HG03571 (cell line): Measurements from ENCODE around the gene PTH1R.

ENCODE experiments used
- ATAC-seq: cut with Tn5 transposase; IDR thresholded peaks from one replicate; pipeline ENCODE4 v1.9.1; 2021; ENCODE audit not compliant: unreplicated experiment

Gene PTH1R

DNA sequence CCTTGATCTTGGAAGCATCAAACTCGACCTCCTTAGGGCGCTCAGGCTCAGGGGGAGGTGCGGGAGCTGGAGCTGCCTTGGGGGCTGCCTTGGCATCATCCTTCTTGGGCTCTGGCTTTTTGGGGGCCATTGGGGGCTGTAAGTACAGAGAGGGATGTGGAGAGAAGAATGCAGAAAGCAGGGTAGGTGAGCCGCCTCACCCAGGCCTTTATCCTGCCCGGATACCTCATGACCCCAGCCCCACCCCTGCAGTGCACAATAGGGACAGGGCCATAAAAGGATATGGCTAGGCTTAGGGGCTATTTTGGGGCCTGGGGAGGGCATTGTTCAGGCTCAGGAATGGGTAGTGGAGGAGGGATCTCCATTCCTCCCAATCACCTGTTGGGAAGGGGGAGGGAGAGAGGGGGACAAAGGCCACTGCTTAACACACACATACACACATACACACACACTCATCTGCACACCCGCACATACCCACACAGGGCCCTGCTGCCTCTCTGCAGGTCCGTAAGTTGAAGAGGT is 14.2 kb upstream of the PTH1R start, which contains the start of gene MYL3:
TSS of gene MYL3 (minus strand) at position 184 of the 522 bp plus-strand sequence. CDS start at position 130, 54 bp downstream.
- ATAC-seq, result no peak

DNA sequence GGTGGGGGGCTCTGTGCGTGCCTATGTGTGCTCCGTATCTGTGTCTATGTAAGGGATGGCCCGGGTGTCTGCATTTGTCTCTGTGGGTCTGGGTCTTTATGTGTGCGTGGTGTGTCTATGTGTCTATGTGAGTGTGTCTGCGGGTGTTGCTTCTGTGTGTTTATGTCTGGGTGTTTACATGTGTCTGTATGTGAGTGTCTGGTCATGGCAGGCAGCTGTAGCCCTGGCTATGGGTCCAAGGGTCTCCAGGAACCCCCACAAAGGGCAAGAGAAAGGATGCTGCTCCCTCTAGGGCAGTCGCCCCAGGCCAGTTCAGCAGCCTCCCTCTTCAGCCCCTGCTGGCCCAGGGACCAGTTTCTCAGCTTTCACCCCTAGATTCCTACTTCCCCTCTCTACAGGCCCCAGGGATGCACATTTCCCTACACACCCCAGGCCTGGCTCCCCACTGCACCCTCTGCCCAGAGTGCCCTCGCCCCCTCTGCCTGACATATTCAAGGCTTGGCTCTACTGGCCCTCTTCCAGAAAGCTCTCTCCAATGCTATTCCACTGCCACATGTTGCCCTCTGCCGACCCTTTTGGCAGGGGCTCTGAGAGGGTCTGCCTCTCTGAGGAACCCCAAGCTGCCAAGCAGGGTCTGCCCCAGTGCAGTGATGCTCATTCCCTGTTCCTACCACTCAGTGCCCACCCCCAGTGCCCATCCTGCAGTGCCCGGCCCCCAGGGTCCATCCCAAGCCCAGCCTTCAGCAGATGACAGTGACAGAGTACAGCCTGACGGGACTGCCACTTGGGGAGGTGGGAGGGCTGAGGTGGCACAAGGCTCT is 13.2 kb upstream of the PTH1R start:
- no peak for ATAC-seq

DNA sequence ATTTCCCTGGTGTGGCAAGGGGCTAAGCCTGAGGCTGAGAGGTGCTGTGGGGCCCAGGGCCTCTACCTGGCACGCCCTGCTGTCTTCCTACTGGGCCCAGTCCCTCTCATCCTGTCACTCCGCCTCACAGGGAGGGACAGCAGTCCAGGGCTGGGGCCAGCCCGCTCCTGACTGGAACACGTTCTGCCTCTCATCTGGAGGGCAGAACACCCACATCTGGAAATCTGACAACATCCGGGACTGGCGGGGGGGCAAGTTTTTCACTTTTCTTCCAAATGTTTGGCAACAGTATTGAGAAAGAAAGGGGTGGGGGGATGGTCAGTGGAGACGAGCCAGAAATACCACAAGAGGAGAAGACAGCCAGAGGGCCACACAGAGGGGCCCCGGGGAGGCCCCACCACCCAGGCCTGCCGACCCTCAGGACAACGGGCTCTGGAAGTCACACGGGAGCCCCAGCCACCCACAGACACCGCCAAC is 12.5 kb upstream of the PTH1R start:
- ATAC-seq, result no peak

DNA sequence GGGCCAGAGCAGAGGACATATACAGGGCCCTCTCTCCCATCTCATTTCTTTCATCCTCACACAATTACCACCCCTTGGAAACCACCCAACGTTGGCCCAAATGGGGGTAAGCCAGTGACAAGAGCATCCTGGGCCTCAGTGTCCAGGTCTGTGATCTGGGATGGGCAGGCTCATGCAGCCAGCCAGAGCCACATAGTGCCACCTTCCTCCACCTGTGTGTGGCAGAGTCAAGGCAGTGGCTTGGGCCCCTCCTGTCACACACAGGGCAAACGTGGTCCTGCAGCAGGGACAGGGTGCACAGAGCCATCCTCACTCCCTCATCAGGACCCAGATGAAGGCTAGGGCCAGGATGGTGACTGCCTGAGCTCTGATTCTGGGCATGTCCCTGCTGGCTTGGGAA is 12.0 kb upstream of the PTH1R start:
- ATAC-seq, result no peak

DNA sequence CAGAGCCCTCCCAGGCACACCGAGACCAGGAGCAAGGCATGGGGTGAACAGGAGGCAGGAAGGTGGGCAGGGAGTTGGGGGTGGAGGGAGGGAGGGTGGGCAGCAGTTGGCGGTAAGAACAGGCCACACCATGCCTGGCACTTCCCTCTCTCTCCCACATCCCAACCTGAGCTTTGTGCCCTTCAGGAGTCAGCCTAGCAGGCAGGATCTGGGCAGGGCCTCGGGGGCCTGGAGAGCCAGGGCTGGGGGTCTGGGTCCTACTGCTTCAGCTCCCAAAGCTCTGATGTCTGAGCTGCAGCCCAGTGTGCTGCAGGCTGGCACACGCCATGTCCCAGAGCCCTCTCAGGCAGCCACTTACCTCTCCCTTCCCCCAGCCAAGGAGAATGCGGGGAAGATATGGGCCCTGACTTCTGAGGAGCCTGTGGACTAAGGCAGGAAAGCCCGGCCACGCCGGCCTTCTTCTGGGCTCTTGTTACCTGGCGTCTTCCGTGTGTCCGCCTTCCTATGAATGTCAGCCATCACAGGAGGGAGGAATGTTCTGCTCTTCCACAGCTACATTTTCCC is 11.4 kb upstream of the PTH1R start:
- ATAC-seq, result no peak

DNA sequence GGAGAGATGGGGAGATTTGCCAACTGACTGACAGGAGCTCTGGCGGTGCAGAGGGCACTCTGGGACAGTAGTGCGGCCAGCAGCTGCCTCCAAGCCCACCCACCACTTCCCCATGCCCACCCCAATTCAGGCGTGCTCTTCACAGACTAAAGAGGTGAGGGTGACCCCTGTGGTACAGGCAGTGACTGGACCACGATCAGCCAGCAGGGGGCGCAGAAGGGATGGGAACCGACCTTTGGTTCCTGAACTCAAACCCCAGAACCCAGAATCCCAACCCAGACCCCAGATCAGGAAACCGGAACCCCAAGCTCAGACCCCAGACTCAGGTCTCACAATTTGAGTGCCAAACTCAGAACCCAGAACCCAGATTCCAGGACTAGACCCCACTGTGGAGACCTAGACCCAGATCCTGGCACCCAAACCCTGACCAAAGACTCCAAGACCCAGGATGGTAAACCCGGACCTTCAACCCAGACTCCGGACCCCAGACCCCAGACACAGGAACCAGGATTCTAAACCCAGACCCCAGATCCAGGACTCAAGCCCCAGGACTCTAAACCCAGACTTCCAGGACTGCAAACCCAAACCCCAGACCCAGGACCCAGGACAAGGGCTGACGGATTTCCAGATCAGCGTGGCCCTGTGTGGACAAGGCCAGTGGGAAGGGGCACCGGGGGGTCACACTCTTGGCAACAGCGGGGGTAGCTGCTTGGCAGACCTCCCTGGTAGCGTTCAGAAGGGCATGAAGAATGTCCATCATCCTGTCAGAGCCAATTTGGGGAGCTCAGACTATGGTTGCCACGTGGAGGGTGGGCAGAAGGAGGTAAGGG is 10.6 kb upstream of the PTH1R start:
- ATAC-seq, result no peak

DNA sequence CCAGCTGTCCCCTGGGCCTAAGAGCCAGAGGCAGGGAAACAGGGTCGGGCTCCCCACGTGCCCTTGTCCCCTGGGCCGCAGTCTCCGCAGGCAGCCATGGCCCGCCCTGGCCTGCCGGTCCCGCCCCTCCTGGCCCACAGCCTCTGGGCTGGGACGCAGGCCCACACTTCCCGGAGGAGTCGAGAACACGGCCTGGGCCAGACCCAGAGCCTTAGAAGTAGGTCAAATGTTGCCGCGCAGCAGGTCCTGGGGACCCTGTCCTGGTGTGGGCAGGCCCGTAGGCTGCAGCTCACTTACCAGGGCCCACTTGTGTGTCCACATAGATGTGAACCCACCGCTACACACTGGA is 10.0 kb upstream of the PTH1R start:
- ATAC-seq, result no peak

DNA sequence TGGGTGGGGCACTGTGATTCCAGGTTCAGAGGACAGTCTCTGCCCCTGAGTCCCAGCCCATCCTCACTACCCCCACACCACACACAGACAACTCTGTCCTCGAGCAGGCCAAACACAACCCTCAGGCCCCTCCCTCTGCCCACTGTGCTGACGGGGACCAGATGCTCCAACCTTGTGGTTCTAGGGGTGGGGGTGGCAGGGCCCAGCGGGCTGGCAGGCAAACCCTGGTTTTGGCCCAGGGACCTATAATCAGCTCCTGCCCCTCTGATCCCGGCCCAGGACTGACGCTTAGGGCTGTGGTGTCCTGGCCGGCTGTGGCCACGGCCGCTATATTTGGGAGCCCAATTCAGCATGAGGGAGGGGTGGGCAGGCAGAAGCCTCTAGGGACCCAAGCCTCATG is 9.2 kb upstream of the PTH1R start:
- ATAC-seq, result no peak

DNA sequence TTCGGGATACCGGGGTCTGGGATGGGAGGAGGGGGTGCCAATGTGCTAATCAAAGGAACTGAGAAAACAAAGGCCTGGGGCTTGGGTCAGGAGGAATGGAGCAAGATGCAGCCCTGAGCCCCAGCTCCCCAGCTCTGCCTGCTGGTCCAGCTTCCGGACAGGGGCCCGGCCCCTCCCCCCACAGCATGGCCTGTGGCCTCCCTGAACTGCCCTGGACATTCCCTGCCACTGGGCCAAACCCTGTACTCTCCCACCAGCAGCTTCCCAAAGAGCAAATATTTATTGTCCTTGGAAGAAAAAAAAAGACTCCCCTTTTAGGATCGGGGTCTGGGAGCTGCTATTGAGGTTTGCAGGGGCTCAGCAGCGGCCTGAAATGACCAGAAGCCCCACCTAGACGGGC is 8.6 kb upstream of the PTH1R start:
- ATAC-seq, result no peak

DNA sequence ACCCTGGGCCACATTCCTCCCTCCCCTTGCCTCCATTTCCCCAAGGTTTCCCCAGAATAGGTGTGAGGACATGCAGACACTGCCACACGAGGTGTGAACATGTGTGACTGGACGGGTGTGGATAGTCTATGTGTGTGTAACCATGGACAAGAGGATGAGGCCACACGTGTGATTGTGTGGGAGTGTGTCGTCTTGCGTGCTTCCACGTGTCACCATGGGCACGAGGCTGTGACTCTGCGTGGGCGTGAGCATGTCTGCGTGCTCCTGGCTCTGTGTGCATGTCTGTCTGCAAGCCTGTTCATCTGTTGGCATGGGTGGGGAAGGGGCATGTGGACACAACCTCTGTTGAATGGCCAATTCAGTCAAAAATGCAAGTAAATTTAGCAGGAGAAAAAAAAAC is 8.1 kb upstream of the PTH1R start:
- ATAC-seq, result no peak

DNA sequence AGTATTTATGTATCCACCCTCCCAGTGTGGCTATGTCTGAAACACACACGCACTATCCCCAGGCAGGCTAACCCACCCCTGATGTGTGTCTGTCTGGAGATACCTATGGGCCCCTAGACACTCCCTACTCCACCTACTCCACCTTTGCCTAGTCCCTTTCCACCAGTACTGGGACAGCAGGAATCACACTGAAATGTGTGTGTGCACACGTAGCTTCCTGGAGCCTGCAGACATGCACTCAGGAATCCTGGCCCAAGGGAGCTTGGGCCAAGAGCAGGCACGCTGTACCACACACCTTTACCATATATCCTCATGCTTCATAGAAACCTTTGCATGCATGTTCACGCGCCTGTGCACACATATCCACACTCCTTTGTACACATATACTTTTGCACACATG is 6.9 kb upstream of the PTH1R start:
- ATAC-seq, result no peak

DNA sequence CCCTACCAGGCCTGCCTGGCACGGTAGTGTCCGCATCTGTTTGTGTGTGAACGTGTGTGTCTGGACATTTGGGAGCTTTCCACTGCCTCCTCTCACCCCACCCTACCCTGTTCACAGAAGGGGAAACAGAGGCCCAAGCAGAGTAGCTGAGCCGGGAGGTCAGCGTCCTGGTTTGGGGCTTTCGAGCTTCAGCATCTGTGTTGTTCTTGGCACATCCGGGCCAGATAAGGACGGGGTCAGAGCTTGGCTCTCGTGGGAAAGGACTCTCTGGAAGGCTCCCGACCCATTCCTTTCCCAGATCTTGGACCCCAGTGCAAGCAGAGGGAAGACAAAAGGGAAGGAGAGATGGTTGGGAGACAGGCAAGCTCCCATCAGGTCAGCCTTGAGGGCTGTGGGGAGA is 6.3 kb upstream of the PTH1R start:
- ATAC-seq, result no peak

DNA sequence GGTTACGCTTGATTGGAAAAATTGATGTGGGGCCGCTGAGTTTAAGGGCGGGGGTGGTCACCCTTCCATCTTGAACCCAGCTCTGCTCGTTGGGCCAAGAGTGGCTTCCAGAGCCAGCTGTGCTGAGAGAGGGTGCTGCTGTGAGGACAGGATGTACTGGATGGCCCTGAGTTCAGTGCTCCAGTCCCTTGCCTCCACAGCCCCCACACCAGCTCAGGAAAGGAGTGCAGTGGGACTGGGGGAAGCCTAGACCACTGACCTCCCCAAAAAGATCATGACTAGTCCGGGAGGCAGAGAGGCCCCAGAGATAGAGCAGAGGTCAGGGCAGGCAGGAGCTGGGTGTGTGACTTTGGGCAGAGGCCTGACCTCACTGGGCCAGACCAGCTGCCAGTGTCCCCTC is 4.0 kb upstream of the PTH1R start:
- no peak for ATAC-seq

DNA sequence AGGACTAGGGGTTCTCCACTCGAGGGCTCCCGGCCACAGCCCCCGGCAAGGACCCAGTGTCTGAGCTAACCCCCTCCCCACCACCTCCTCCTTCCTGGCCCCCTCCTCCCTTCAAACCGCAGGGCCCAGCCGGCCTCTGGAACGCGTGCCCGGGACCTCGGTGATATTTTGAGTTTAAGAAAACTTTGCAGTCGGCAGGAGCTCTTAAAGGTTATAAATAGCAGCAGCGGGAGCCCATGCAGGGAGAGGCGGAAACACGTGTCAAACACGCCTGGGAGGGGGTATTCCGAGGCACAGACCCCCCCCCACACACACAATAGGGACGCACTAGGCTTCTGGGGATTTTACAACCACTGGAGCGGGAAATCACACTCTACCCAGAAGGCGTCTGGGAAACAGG is 3.1 kb upstream of the PTH1R start:
- ATAC-seq, result no peak

DNA sequence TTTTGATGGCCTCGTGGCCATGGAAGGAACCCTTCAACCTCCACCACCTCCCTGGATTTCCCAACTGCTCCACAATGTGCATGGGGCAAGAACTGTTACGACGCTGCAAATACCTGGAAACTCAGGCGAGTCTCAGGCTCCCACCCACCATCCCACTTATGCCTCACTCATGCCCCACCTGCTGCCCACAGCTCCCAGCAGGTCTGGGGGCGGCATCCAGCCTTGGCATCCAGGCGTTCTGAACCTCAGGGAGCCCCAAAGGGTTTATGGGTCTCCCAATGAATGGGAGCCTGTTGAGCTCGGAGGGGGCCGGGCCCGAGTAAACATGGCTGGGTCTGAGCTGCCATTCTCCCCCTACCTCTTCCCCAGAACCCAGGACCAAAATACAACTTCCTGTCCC is 2.0 kb upstream of the PTH1R start:
- ATAC-seq, result no peak

DNA sequence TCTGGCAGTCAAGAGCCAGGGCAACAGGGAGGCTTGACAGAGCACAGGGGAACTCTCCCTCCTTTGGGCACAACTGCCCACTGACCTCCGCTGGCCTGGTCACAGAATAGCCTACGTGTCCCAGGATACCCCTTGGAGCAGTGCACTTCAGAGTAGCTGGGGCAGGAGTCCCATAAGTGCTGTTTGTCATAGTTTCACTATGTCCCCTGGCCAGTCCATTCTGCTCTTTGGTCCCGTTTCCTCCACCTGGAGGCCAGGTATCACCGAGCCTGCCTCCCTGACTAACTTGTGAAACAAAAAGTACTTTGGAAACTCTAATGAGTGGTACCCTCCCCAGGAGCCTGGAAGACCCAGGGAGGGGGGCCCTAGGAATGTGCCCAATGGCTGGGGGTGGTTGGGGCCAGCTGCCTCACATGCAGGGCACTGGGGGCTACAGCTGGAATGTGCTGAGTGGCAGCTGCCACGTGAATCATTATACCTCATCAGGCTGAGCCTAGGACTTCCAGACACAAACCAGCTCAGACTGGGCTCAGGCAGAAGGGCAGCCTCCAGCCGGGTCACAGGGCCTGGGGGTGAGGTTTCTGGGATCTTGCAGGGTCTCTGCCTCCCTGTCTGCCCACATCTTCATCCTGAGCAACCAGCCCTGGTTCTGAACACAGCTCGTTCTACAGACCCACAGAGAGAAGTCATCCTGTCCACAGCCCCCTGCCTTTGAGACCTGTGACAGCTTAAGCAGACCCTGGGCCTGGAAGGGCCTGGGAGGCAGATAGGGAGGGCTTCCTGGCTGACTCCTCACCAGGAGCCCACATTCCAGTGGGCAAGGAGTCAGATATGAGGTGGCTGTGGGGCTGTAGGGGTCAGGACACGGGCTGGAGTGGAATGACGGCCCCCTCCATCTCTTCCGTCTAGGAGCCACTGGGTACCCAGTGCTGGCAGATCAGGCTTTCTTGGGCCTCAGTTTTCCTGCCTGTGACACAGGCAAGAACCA is 914 bp upstream of the PTH1R start:
- ATAC-seq, result no peak

DNA sequence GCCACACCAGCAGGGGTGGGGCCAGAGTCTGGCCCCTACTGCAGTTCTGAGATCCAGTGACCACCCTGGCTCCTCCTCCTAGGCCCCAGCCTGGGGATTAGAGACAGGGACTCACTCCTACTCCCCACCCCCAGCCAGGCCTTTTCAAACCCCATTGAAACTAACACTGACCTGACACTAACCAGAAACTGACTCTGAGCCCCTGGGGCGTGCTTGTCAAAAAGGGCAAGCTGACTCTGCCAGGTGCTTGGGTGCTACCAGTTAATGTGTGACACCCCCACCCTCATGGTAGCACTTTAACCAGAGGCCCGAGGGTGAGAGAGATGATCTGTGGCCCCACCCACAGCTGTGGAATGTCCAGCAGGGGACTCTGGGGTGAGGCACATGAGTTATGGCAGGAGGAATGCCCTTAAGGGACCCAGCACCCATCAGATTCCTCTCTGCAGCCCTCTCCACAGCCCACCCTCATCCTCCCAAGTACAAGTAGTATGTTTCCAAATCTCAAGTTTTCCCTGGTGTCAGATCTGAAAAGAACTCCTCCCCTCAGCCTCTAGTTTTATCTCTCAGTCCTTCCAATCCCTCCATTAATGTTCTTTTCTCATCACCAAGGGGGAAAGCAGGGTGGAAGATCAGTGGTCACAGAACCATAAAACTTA is 1.4 kb downstream of the PTH1R start:
- ATAC-seq, result no peak

DNA sequence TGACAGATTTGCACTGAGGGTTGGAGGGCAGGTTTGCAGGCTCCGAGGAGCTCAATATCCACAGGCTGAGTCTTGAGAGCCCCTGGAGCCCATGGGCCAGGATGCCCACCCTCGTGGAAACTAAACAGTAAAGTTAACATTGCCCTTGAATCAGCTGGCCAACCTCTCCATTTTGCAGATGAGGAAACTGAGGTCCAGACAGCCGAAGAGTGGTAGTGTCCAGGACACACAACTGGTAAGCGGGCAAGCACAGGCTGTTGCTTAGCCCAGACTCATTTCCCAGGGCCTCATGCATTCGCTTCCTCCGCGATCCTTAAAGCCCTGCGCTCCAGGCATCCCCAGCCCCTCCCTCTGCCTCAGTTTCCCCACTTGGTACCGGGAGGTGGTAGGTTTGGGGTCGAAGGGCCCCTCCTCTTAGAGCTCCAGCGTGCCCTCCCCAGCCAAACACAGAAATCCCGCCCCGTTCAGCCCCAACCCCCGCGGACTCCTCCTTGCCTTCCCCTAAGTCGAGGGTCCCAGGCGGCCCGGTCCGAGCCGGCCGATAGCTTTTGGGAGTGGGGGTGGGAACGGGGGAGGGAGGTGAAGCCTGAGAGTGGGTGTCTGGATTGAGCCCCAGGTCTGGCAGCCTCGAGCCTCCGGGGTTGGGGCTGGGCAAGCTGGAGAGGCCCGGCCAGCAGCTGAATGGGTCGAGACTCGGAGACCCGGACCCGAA is 3.5 kb downstream of the PTH1R start:
- ATAC-seq, result no peak

DNA sequence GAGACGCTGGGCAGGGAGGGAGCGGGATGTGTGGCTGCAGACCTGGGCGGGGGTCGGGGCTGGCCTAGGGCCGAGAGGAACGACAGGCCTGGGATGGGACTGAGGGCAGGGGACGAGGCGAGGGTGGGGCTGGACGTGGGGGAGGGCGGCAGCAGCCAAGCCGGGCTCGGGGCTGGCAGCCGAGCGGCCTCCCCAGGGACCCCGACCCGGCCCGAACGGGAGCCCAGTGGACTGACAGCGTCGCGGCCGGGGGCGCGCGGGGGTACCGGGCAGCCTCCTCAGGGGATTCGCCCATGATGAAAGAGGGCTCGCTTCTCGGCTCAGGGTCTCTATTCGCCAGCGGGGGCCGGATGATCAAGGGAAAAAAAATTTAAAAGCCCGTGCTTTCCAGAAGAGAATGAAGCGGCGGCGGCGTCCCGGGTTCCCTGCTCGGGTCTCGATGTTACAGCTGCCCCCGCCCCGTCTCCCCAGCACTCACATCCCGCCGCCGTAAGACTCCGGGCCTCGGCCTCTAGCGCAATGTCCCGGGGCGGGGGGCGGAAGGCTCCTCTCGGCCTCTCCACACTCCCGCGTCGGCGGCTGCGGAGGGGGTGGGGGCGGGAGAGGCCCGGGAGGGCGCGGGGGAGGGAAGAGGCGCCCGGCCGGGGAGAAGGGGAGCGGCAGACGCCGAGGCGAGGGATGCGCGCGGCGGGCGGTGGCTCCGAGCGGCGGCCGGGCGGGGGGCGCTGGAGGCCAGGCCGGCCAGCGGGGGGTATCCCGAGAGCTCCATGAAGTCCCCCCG is 4.3 kb downstream of the PTH1R start:
- ATAC-seq, result no peak
